ENCODE data around the gene SLC9A8.

DNA sequence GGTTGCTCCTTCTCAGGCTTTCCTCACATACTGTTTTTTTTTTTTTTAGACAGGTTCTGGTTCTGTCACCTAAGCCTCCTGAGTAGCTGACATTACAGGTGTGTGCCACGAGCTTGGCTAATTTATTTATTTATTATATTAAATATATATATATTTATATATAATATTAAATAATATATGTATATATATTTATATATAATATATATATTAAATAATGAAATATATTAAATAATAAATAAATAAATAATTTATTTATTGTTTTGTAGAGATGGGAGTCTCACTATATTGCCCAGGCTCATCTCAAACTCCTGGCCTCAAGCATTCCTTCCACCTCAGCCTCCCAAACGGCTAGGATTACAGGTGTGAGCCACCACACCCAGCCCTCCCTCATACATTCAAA, 28.3 kb upstream of the SLC9A8 start:
- no peak for TF ChIP-seq EZH2 (IDR thresholded peaks at IDR 0.05; ENCODE audit: low read depth)
- TF ChIP-seq, protein P1, sequence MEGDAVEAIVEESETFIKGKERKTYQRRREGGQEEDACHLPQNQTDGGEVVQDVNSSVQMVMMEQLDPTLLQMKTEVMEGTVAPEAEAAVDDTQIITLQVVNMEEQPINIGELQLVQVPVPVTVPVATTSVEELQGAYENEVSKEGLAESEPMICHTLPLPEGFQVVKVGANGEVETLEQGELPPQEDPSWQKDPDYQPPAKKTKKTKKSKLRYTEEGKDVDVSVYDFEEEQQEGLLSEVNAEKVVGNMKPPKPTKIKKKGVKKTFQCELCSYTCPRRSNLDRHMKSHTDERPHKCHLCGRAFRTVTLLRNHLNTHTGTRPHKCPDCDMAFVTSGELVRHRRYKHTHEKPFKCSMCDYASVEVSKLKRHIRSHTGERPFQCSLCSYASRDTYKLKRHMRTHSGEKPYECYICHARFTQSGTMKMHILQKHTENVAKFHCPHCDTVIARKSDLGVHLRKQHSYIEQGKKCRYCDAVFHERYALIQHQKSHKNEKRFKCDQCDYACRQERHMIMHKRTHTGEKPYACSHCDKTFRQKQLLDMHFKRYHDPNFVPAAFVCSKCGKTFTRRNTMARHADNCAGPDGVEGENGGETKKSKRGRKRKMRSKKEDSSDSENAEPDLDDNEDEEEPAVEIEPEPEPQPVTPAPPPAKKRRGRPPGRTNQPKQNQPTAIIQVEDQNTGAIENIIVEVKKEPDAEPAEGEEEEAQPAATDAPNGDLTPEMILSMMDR (conservative IDR thresholded peaks at IDR 0.05): no peak
